ENCODE data around the gene STRA8.

STRA8 gene

GRCh38 chr7:135240441-135240840 is 6.8 kb downstream of the STRA8 start:
- DNase-seq = no peak

GRCh38 chr7:135242096-135242684 is 8.6 kb downstream of the STRA8 start:
- DNase-seq = no peak

GRCh38 chr7:135245226-135246190 is 11.9 kb downstream of the STRA8 start:
- no peak for DNase-seq

GRCh38 chr7:135246191-135246825 is 12.7 kb downstream of the STRA8 start:
- DNase-seq = no peak

- no peak for DNase-seq
These were observed 14.3 kb downstream of the STRA8 start for GRCh38 chr7:135247746-135248471.

- DNase-seq = no peak
These were observed 14.9 kb downstream of the STRA8 start for GRCh38 chr7:135248546-135248945.

- DNase-seq = no peak
These were observed 18.1 kb downstream of the STRA8 start for GRCh38 chr7:135251496-135252391.

- peak; percentile 40 for DNase-seq
These were observed 20.5 kb downstream of the STRA8 start for GRCh38 chr7:135253851-135254771.

GRCh38 chr7:135257790-135258189 is 24.2 kb downstream of the STRA8 start:
- no peak for DNase-seq

- no peak for DNase-seq
These were observed 24.9 kb downstream of the STRA8 start for GRCh38 chr7:135258585-135258984.

- DNase-seq = no peak
These were observed 26.1 kb downstream of the STRA8 start for GRCh38 chr7:135259702-135260101.

GRCh38 chr7:135260470-135260869 is 26.8 kb downstream of the STRA8 start:
- no peak for DNase-seq

GRCh38 chr7:135260930-135261721 is 27.5 kb downstream of the STRA8 start:
- DNase-seq = peak; percentile 28

- DNase-seq = no peak
These were observed 29.1 kb downstream of the STRA8 start for GRCh38 chr7:135262623-135263320.

GRCh38 chr7:135263321-135263970 is 29.8 kb downstream of the STRA8 start:
- no peak for DNase-seq

- DNase-seq = no peak
These were observed 32.0 kb downstream of the STRA8 start for GRCh38 chr7:135265637-135266036.

GRCh38 chr7:135269921-135270320 is 36.3 kb downstream of the STRA8 start:
- no peak for DNase-seq

GRCh38 chr7:135270577-135271254 is 37.1 kb downstream of the STRA8 start:
- DNase-seq = no peak
